Parathyroid adenoma (tissue), 2 donors: ENCODE results near the gene CCDC92.

ENCODE experiments used
- H2AFZ ChIP-seq: fragments of 300-600 bp; sonication (generic); one replicate; pipeline ENCODE4 v1.7.0; 2017; ENCODE audit warnings: antibody characterized with exemption, mild to moderate bottlenecking
- H3K27ac ChIP-seq: fragments of 300-600 bp; sonication (generic); one replicate; pipeline ENCODE4 v1.7.0; 2017
- H3K27me3 ChIP-seq: fragments of 300-600 bp; sonication (generic); one replicate; pipeline ENCODE4 v1.7.0; 2017; ENCODE audit warnings: low read length; ENCODE audit not compliant: control insufficient read depth, insufficient read depth
- H3K36me3 ChIP-seq: fragments of 300-600 bp; sonication (generic); one replicate; pipeline ENCODE4 v1.7.0; 2017; ENCODE audit warnings: low read length; ENCODE audit not compliant: control insufficient read depth, insufficient read depth
- H3K4me1 ChIP-seq: fragments of 300-600 bp; sonication (generic); one replicate; pipeline ENCODE4 v1.7.0; 2017; ENCODE audit warnings: control low read depth
- H3K4me2 ChIP-seq: fragments of 300-600 bp; sonication (generic); one replicate; pipeline ENCODE4 v1.7.0; 2017; ENCODE audit warnings: low read length
- H3K4me3 ChIP-seq: fragments of 300-600 bp; sonication (generic); one replicate; pipeline ENCODE4 v1.7.0; 2017; ENCODE audit warnings: low read depth, low read length
- H3K79me2 ChIP-seq: fragments of 300-600 bp; sonication (generic); one replicate; pipeline ENCODE4 v1.7.0; 2017; ENCODE audit warnings: control low read depth
- H3K9ac ChIP-seq: fragments of 300-600 bp; sonication (generic); one replicate; pipeline ENCODE4 v1.7.0; 2017; ENCODE audit warnings: mild to moderate bottlenecking
- H3K9me3 ChIP-seq: fragments of 300-600 bp; sonication (generic); one replicate; pipeline ENCODE4 v1.7.0; 2017; ENCODE audit warnings: low read length; ENCODE audit not compliant: control insufficient read depth
- TF ChIP-seq, protein P1 (sequence below): fragments of 300-600 bp; sonication (generic); IDR thresholded peaks from one replicate; pipeline ENCODE4 v1.7.0; 2017; ENCODE audit warnings: antibody characterized with exemption, mild to moderate bottlenecking
- donor health status: primary hyperparathyroidism.

CCDC92 gene

DNA sequence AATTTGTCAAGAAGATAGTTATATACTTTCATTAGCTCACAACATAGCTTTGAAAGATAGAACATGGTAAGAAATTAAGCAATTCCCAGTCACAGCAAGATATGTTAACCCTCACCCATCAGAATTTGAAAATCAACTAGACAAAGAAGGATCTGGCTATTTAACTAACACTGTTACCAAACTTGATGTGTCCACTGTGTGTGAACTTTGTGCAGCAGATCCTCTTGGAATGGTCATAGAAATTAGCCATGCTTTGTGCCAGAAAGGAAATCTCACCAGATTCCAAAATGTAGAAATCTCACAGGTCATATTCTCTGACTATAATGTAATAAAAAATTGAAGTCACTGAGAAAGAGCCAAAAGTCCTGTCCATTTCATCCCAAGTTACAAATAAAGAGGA, 46.5 kb upstream of the CCDC92 start:
- H2AFZ ChIP-seq: no peak overlapping the region
- H3K27me3 ChIP-seq: no peaks in the 10 kb centered on the region
- H3K4me1 ChIP-seq: peaks cover 20% of the 10 kb centered on the region
- H3K36me3 ChIP-seq: no peaks in the 10 kb centered on the region
- TF ChIP-seq, protein P1, sequence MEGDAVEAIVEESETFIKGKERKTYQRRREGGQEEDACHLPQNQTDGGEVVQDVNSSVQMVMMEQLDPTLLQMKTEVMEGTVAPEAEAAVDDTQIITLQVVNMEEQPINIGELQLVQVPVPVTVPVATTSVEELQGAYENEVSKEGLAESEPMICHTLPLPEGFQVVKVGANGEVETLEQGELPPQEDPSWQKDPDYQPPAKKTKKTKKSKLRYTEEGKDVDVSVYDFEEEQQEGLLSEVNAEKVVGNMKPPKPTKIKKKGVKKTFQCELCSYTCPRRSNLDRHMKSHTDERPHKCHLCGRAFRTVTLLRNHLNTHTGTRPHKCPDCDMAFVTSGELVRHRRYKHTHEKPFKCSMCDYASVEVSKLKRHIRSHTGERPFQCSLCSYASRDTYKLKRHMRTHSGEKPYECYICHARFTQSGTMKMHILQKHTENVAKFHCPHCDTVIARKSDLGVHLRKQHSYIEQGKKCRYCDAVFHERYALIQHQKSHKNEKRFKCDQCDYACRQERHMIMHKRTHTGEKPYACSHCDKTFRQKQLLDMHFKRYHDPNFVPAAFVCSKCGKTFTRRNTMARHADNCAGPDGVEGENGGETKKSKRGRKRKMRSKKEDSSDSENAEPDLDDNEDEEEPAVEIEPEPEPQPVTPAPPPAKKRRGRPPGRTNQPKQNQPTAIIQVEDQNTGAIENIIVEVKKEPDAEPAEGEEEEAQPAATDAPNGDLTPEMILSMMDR: no peak
- no peak overlapping the region for H3K4me2 ChIP-seq
- H3K4me3 ChIP-seq: no peak overlapping the region
- H3K79me2 ChIP-seq: no peaks in the 10 kb centered on the region
- no peaks in the 10 kb centered on the region for H3K9me3 ChIP-seq
- H3K27ac ChIP-seq: no peak overlapping the region
- no peak overlapping the region for H3K9ac ChIP-seq

GRCh38 chr12:124018539-124018938, 45.9 kb upstream of the CCDC92 start:
- Histone ChIP-seq H3K9me3 (no peaks in the 10 kb centered on the region), H3K4me1 (peaks cover 20% of the 10 kb centered on the region), H2AFZ (no peak overlapping the region), H3K79me2 (no peaks in the 10 kb centered on the region), H3K4me2 (no peak overlapping the region), H3K9ac (no peak overlapping the region), H3K27ac (no peak overlapping the region), H3K27me3 (no peaks in the 10 kb centered on the region), H3K36me3 (no peaks in the 10 kb centered on the region), H3K4me3 (no peak overlapping the region)
- TF ChIP-seq, protein P1: no peak

GRCh38 chr12:124017064-124017463, 44.4 kb upstream of the CCDC92 start:
- H3K79me2 ChIP-seq: peaks cover 3% of the 10 kb centered on the region
- H3K27me3 ChIP-seq: no peaks in the 10 kb centered on the region
- H3K4me2 ChIP-seq: no peak overlapping the region
- no peak overlapping the region for H3K9ac ChIP-seq
- no peaks in the 10 kb centered on the region for H3K9me3 ChIP-seq
- no peaks in the 10 kb centered on the region for H3K36me3 ChIP-seq
- H3K27ac ChIP-seq: no peak overlapping the region
- peaks cover 20% of the 10 kb centered on the region for H3K4me1 ChIP-seq
- H3K4me3 ChIP-seq: no peak overlapping the region
- TF ChIP-seq, protein P1: no peak
- H2AFZ ChIP-seq: no peak overlapping the region

DNA sequence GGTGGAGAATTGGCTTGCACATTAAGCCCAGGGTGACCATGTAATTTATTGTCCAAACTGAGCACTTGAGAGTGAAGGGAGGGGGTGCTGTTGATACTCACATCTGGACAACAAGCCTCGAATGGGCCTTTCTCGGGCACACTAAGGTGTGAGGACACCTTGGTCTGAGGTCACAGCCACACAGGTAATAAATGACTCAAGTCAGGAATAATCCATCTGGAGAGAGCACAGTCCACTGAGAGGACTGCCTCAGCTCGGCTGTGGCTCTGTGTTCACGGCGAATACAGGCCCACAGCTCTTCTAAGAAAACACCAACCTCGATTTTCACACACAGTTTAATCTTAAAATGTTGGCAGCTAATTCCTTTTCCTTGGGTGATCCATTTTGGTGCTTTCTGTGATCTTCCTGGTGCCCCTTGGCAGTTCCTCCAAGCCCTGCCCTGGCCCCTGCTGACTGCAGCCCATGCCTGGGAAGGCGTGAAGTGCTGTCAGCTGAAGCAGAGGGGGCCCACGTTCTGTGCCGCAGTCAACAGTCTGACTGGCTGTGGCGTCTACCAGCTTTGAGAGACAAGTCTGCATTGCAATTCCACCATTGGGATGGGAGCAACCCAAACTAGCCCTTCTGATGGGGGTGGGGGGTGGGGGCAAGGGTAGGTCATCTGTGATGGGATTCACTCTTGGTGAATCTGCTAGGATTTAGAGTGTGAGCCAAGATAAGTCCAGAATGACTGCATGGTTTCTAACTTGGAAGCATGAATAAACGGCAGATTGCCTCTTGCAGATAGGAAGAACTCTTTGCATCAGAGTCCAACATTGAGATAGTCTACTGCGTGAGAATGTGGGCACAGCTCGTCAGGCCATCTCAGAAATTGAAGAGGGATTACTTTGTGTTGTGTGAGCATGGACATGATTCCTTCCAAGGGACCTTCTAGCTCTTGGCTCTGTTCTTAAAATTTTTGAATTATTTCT, 43.1 kb upstream of the CCDC92 start:
- peaks cover 14% of the 10 kb centered on the region for H3K4me1 ChIP-seq
- no peak overlapping the region for H3K9ac ChIP-seq
- H3K4me2 ChIP-seq: no peak overlapping the region
- H3K27me3 ChIP-seq: no peaks in the 10 kb centered on the region
- H3K36me3 ChIP-seq: no peaks in the 10 kb centered on the region
- H3K27ac ChIP-seq: no peak overlapping the region
- peaks cover 4% of the 10 kb centered on the region for H3K79me2 ChIP-seq
- no peak overlapping the region for H2AFZ ChIP-seq
- TF ChIP-seq, protein P1: no peak
- H3K9me3 ChIP-seq: no peaks in the 10 kb centered on the region
- H3K4me3 ChIP-seq: no peak overlapping the region
